Panc1 (cell line): ENCODE measurements around the gene CCDC192.

Experiments
- POLR2AphosphoS5 ChIP-seq: IDR thresholded peaks from 2 replicates; pipeline ENCODE4 v1.6.1; 2012; ENCODE audit warnings: mild to moderate bottlenecking, low read depth, low read length, moderate library complexity
- TCF7L2 ChIP-seq: IDR thresholded peaks from 2 replicates; pipeline ENCODE4 v1.6.1; 2011; ENCODE audit warnings: mild to moderate bottlenecking, low read depth, low read length, inconsistent platforms
- TF ChIP-seq, protein P1 (sequence below): fragments of 450-650 bp; IDR thresholded peaks from 2 replicates; pipeline ENCODE4 v1.5.1; 2017; ENCODE audit warnings: mild to moderate bottlenecking

- TF ChIP-seq, protein P1, sequence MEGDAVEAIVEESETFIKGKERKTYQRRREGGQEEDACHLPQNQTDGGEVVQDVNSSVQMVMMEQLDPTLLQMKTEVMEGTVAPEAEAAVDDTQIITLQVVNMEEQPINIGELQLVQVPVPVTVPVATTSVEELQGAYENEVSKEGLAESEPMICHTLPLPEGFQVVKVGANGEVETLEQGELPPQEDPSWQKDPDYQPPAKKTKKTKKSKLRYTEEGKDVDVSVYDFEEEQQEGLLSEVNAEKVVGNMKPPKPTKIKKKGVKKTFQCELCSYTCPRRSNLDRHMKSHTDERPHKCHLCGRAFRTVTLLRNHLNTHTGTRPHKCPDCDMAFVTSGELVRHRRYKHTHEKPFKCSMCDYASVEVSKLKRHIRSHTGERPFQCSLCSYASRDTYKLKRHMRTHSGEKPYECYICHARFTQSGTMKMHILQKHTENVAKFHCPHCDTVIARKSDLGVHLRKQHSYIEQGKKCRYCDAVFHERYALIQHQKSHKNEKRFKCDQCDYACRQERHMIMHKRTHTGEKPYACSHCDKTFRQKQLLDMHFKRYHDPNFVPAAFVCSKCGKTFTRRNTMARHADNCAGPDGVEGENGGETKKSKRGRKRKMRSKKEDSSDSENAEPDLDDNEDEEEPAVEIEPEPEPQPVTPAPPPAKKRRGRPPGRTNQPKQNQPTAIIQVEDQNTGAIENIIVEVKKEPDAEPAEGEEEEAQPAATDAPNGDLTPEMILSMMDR, result no peak
- no peak for TF ChIP-seq TCF7L2
- TF ChIP-seq POLR2AphosphoS5, result no peak
These were observed 36.7 kb downstream of the CCDC192 start for GRCh38 chr5:127739807-127740384.
